ENCODE results near the gene CDK14.

DNA sequence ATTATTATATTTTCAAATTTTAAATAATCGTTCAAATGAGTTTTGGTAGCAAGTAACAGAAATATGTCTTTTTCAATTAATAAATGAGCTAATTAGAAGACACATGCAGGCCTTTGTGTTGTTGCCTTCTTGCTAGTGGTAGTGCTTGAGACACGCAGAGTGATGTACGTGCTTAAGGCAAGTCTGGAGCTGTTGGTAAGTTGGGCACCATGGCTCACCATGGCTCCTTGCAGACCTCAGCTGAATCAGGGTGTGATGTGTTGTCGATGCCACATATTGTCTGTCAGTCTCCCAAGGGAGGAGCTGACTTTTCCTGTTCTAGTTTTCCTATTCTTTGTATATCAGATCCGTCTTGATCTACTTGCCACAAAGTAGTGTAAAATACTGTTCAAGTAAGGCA, 8.3 kb downstream of the CDK14 start:
- TF ChIP-seq, protein P1, sequence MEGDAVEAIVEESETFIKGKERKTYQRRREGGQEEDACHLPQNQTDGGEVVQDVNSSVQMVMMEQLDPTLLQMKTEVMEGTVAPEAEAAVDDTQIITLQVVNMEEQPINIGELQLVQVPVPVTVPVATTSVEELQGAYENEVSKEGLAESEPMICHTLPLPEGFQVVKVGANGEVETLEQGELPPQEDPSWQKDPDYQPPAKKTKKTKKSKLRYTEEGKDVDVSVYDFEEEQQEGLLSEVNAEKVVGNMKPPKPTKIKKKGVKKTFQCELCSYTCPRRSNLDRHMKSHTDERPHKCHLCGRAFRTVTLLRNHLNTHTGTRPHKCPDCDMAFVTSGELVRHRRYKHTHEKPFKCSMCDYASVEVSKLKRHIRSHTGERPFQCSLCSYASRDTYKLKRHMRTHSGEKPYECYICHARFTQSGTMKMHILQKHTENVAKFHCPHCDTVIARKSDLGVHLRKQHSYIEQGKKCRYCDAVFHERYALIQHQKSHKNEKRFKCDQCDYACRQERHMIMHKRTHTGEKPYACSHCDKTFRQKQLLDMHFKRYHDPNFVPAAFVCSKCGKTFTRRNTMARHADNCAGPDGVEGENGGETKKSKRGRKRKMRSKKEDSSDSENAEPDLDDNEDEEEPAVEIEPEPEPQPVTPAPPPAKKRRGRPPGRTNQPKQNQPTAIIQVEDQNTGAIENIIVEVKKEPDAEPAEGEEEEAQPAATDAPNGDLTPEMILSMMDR (IDR thresholded peaks at IDR 0.05) = no peak
- no peak for TF ChIP-seq POLR2A (IDR thresholded peaks at IDR 0.05)

Data from esophagus squamous epithelium (tissue), 4 donors.